ENCODE data around the gene KCNN4. TPM values are rescaled to one million over a fixed set of nuclear protein-coding genes. Genes with fewer than 3 reads are reported as not detected.

KCNN4 gene
- total RNA-seq, 4 donors from 2014 or later: 1.1 to 4.1 (median 1.7) TPM; not detected in 1

DNA sequence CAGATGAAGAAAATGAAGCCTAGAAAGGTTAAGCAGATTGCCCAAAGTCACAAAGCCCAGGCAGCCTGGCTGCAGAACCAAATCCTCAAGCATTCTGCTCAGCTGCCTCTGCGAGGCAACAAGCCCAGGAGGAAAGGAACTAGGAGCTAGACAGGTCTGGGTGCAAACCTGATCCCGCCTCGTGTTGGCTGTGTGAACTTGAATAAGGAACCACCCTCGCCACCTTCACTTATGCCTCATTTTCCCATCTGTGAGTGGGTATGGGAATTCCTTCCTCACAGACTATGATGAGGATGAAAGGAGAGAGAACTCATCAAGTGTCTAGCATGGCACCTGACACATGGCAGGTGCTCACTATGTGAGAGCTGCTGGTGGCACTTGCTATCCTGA, 32.6 kb downstream of the KCNN4 start:
- in situ Hi-C loops (cut with MboI; ENCODE audit: low sequenced_read_pairs in 4 of 4) (loop anchor here in 2 of 4 donors (5.0 kb wide), 2 partner anchors 34 to 39 kb away; partner anchors contain the start of gene KCNN4 (in 1 of the 2)), intact Hi-C loops (cut with DNase I; ENCODE audit: low total_unique reads) (no loop called here)
- Histone ChIP-seq H3K4me3 (no peak overlapping the region), H3K27me3 (no peaks in the 10 kb centered on the region), H3K9me3 (no peaks in the 10 kb centered on the region), H3K4me1 (peaks cover 3 to 11% of the 10 kb centered on the region in 2 donors), H3K36me3 (peaks cover 0 to 72% of the 10 kb centered on the region in 2 donors), H3K27ac (no peak overlapping the region)
- TF ChIP-seq CTCF (IDR thresholded peaks at IDR 0.05 in 4 of 5, conservative IDR thresholded peaks at IDR 0.05 in 1 of 5) (no peak), POLR2A (IDR thresholded peaks at IDR 0.05) (no peak)
- DNase-seq: no peak
- ATAC-seq: no peak

GRCh38 chr19:43747557-43748204, 33.1 kb downstream of the KCNN4 start:
- H3K4me1 ChIP-seq: peaks cover 0 to 7% of the 10 kb centered on the region in 2 donors
- intact Hi-C loops (cut with DNase I; ENCODE audit: low total_unique reads) (no loop called here), in situ Hi-C loops (cut with MboI; ENCODE audit: low sequenced_read_pairs in 4 of 4) (loop anchor here in 2 of 4 donors (5.0 kb wide), 2 partner anchors 35 to 40 kb away; partner anchors contain the start of gene KCNN4 (in 1 of the 2))
- no peaks in the 10 kb centered on the region for H3K9me3 ChIP-seq
- H3K4me3 ChIP-seq: no peak overlapping the region
- ATAC-seq: no peak
- peaks cover 0 to 77% of the 10 kb centered on the region in 2 donors for H3K36me3 ChIP-seq
- H3K27ac ChIP-seq: no peak overlapping the region
- DNase-seq: no peak
- no peak for TF ChIP-seq POLR2A (IDR thresholded peaks at IDR 0.05)
- no peak for TF ChIP-seq CTCF (IDR thresholded peaks at IDR 0.05 in 4 of 5, conservative IDR thresholded peaks at IDR 0.05 in 1 of 5)
- no peaks in the 10 kb centered on the region for H3K27me3 ChIP-seq

GRCh38 chr19:43743059-43743458, 37.7 kb downstream of the KCNN4 start:
- H3K36me3 ChIP-seq: peaks cover 4 to 95% of the 10 kb centered on the region in 2 donors
- no peak overlapping the region for H3K27ac ChIP-seq
- no peak overlapping the region for H3K4me3 ChIP-seq
- no peaks in the 10 kb centered on the region for H3K4me1 ChIP-seq
- intact Hi-C loops (cut with DNase I; ENCODE audit: low total_unique reads) (no loop called here), in situ Hi-C loops (cut with MboI; ENCODE audit: low sequenced_read_pairs in 4 of 4) (no loop called here)
- H3K9me3 ChIP-seq: no peaks in the 10 kb centered on the region
- TF ChIP-seq CTCF (IDR thresholded peaks at IDR 0.05 in 4 of 5, conservative IDR thresholded peaks at IDR 0.05 in 1 of 5): no peak
- no peak for TF ChIP-seq POLR2A (IDR thresholded peaks at IDR 0.05)
- DNase-seq (no peak), ATAC-seq (no peak)
- H3K27me3 ChIP-seq: no peaks in the 10 kb centered on the region

DNA sequence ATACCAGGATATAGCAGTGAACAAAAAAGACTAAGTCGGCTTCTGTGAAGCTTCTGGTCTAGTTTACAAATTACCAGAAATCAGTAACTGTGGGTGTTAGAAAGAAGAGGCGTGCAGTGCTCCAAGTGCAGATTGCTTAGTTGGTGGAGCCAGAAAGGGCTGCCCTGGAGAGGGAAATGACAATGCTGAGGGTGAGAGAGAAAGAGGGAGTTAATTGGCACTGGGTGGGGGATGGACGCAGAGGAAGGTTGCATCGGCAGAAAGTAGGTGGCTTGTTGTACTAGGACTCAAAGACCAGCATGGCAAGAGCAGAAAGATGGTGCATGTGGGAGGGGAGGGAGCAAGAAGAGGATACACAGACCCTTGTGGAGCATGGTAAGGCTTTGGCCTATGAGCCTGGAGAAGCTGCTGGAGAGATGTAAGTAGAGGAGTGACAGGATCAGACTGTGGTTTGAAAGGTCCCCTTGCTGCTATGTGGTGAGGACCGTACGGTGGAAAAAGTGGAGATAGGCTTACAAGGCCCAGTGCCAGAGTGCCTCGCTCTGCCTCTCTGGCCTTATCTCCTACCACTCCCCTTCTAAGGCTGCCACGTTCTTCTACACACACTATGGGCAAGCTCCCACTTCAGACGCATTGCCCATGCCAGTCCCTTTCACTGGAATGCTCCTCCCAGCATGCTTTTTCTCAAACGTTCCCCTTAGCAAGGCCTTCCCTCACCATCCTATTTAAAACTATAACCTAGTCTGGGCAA, 39.5 kb downstream of the KCNN4 start:
- no peaks in the 10 kb centered on the region for H3K27me3 ChIP-seq
- TF ChIP-seq POLR2A (IDR thresholded peaks at IDR 0.05): no peak
- intact Hi-C loops (cut with DNase I; ENCODE audit: low total_unique reads) (no loop called here), in situ Hi-C loops (cut with MboI; ENCODE audit: low sequenced_read_pairs in 4 of 4) (no loop called here)
- H3K9me3 ChIP-seq: no peaks in the 10 kb centered on the region
- ATAC-seq (no peak), DNase-seq (no peak)
- H3K36me3 ChIP-seq: peaks cover 4 to 94% of the 10 kb centered on the region in 2 donors
- no peaks in the 10 kb centered on the region for H3K4me1 ChIP-seq
- no peak overlapping the region for H3K4me3 ChIP-seq
- H3K27ac ChIP-seq: no peak overlapping the region

All from gastrocnemius medialis (tissue), 4 donors.